IPS DF 6.9 (cell line): ENCODE data around the gene NFE2L2.
"Not testable (repeated sequence)": the region's sequence is repeated elsewhere in the genome, so short reads cannot be mapped to it uniquely, and the experiment has no call there.

Experiments used
- DNase-seq: peaks from one replicate; pipeline ENCODE4 v3.0.0-alpha.2; 2013; ENCODE audit warnings: low read depth, low spot score
- H3K27ac ChIP-seq: one replicate; pipeline ENCODE4 v1.5.1; 2013; ENCODE audit warnings: low read length, control low read depth
- H3K27me3 ChIP-seq: 2 replicates; pipeline ENCODE4 v1.6.1; 2013; ENCODE audit warnings: mild to moderate bottlenecking, low read length; ENCODE audit not compliant: control insufficient read depth, insufficient read depth
- H3K36me3 ChIP-seq: 2 replicates; pipeline ENCODE4 v1.6.1; 2013; ENCODE audit warnings: low read length; ENCODE audit not compliant: control insufficient read depth, insufficient read depth
- H3K4me1 ChIP-seq: 2 replicates; pipeline ENCODE4 v1.6.1; 2013; ENCODE audit warnings: low read length; ENCODE audit not compliant: control insufficient read depth, insufficient read depth
- H3K4me3 ChIP-seq: 2 replicates; pipeline ENCODE4 v1.5.1; 2013; ENCODE audit warnings: mild to moderate bottlenecking, low read length
- H3K9me3 ChIP-seq: 2 replicates; pipeline ENCODE4 v1.6.1; 2013; ENCODE audit warnings: low read length, inconsistent platforms; ENCODE audit not compliant: control insufficient read depth, insufficient read depth
- WGBS: extraction: QIAGEN DNeasy Blood & Tissue Kit; methylation state at CpG from one replicate; pipeline ENCODE4 v1.1.7; 2013; ENCODE audit warnings: mixed read lengths, missing lambda C conversion rate; ENCODE audit not compliant: insufficient read length, insufficient coverage; 5-methylcytosine and 5-hydroxymethylcytosine counted together

The NFE2L2 gene

DNA sequence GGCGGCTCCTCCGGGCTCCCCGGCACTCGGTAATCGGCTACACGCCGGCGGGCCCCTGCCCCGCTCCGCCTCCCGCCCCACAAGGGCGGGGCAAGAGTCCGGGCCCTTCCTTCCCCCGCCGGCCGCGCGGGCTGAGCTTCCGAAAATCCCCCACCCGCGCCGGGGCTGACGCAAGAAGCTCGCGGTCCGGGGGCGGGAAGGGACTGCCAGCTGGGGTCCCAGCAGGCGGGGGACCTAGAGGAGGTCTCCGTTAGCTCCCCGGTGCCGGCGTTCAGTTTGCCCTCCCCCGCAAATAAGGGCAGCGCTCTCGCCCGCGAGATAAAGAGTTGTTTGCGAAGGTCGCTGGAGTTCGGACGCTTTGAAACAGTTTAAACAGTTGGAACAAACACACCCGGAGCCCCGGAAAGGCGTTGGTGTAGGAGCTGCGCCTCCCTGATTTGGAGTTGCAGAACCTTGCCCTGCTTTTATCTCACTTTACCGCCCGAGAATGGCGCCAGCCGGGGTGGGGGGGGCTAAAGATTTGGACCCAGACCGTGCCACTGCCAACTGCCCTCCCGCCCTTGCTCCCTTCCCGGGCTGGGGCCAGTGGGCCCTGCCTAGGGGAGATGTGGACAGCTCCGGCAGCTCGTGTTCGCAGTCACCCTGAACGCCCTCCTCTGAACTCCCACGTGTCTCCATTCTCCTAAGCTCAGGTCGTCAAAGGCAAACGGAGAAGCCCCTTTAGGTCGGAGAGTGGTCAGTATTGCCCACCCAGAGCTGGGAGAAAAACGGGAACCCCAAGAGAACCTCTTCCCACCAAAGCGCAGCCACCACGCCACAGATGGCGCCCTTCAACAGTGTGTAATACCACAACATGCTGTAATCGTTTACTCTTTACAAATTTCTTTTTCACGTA lies at the start of gene NFE2L2:
Gene NFE2L2, minus strand, starts transcription at position 35 of the 895 bp plus-strand sequence. CDS start 151 bp downstream, outside the sequence.
- H3K4me3 ChIP-seq, result peak within 1 kb of the TSS; percentile 94
- no peaks in the 10 kb centered on the region; the same call in 1 of the 2 replicates for H3K4me1 ChIP-seq
- H3K36me3 ChIP-seq, result no peaks in the 10 kb centered on the region; the same call in 1 of the 2 replicates
- peak within 1 kb of the TSS; percentile 72 for H3K27ac ChIP-seq
- WGBS, result no CpG with 5 or more reads among the region's 66 CpGs
- no peak for DNase-seq
- no peaks in the 10 kb centered on the region for H3K9me3 ChIP-seq
- H3K27me3 ChIP-seq, result no peaks in the 10 kb centered on the region

DNA sequence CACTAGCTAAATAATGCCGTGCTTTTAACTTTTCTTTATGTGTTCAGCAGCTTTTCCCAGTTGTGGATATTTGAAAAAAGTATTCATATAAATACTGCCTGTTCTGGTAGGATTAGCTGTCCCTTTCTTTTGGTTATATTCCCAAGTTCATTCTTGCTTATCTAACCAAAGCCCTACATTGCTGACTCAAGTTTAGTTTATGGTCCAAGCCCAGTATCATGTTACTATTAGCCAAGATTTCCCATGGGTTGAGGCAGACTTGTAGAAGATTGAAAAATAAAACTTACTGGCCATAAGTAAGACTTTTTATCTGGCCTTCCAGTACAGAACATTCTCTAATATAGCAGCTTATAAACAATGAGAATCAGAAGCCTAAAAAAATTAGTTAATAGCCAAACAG lies 49.7 kb upstream of the NFE2L2 start:
- WGBS, result no CpG with 5 or more reads among the region's 1 CpG
- Histone ChIP-seq H3K9me3 (no peaks in the 10 kb centered on the region), H3K4me1 (peaks cover 3% of the 10 kb centered on the region), H3K4me3 (no peak overlapping the region), H3K27me3 (no peaks in the 10 kb centered on the region), H3K36me3 (no peaks in the 10 kb centered on the region), H3K27ac (no peak overlapping the region)
- no peak for DNase-seq

DNA sequence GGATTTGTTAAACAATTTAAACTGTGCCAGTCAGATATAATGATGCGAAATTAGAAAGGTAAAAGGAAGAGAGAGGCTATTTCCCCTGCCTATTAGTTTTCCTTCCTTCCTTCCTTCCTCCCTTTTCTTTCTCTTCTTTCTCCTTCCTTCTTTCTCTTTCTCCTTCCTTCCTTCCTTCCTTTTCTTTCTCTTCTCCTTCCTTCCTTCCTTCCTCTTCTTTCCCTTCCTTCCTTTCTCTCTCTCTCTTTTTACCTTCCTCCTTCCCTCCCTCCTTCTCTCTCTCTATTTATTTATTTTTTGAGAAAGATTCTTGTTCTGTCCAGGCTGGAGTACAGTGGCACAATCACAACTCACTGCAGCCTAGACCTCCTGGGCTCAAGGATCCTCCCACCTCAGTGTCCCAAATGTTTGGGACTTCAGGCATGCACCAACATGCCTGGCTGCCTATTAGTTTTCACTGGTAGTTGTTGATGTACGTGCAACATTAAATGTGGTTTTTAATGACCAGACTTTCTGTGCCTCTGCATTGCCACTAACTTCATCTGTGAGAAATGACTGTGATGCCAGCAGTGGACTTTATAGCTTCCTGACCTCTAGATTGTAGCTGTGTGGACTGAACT lies 48.7 kb upstream of the NFE2L2 start:
- no peak overlapping the region for H3K4me3 ChIP-seq
- DNase-seq, result no peak
- peaks cover 3% of the 10 kb centered on the region for H3K4me1 ChIP-seq
- H3K27ac ChIP-seq, result no peak overlapping the region
- no peaks in the 10 kb centered on the region for H3K9me3 ChIP-seq
- H3K36me3 ChIP-seq, result no peaks in the 10 kb centered on the region
- no peaks in the 10 kb centered on the region for H3K27me3 ChIP-seq
- no CpG with 5 or more reads among the region's 2 CpGs for WGBS

DNA sequence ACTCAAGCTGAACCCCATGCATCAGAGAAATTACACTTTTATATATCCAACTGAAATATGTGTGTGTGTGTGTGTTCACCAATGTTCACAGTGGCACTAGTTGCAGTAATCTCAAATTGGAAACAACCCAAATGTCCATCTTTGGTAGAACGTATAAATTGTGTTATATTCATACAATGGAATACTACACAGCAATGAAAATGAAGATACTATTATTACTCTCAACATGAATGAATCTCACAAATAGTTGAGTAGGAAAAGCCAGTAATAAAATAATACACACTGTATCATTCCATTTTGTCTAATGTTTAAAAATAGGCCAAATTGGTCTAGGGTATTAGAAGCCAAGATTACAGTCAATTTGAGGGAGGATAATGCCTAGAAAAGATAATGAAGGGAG lies 48.0 kb upstream of the NFE2L2 start:
- H3K27me3 ChIP-seq, result no peaks in the 10 kb centered on the region
- H3K9me3 ChIP-seq, result no peaks in the 10 kb centered on the region
- peaks cover 3% of the 10 kb centered on the region for H3K4me1 ChIP-seq
- H3K36me3 ChIP-seq, result no peaks in the 10 kb centered on the region
- H3K27ac ChIP-seq, result no peak overlapping the region
- no peak for DNase-seq
- WGBS, result no CpG with 5 or more reads among the region's 1 CpG
- H3K4me3 ChIP-seq, result no peak overlapping the region

DNA sequence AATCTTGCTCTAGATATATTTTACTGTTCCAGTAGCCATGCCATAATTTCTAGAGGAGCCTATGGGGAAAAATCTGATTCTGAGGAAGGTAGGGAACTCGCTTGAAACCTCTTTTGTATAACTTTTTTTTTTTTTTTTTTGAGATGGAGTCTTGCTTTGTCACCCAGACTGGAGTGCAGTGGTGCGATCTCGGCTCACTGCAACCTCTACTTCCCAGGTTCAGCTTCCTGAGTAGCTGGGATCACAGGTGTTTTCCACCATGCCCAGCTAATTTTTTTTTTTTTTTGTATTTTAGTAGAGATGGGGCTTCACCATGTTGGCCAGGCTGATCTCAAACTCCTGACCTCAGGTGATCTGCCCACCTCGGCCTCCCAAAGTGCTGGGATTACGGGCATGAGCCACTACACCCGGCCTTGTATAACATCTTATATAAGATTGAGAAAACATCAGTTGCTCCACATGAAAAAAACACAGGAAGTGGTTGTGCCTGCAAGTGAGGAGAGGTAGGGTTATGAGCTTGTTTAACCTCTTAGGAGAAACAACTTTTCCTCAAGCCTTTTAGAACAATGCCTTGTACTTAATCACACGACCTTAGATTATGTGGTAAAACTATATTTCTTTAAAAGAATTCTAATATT lies 45.3 kb upstream of the NFE2L2 start:
- not testable (repeated sequence) for H3K4me3 ChIP-seq, H3K27me3 ChIP-seq, H3K9me3 ChIP-seq, H3K36me3 ChIP-seq, H3K4me1 ChIP-seq, H3K27ac ChIP-seq, DNase-seq
- no CpG with 5 or more reads among the region's 7 CpGs for WGBS

DNA sequence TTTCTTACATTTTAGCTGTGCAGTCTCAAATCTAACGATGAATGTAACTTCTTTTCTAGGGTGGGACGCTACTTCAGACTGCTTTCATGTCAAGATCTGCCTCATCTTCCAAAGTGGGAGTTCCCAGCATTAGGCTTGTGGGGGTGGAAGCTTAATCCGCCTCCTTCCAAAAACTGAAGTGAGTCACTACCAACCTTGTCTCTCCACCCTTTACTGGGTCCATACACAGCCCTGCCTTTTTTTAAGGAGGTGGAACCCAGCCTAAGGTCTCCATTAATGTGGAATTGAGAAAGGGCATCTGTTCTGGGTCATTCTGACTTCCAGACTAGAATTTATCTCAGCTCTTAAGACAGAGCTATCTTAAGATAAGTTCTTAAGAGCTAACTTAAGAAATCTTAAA lies 42.0 kb upstream of the NFE2L2 start:
- no peaks in the 10 kb centered on the region for H3K36me3 ChIP-seq
- DNase-seq, result no peak
- no CpG with 5 or more reads among the region's 3 CpGs for WGBS

DNA sequence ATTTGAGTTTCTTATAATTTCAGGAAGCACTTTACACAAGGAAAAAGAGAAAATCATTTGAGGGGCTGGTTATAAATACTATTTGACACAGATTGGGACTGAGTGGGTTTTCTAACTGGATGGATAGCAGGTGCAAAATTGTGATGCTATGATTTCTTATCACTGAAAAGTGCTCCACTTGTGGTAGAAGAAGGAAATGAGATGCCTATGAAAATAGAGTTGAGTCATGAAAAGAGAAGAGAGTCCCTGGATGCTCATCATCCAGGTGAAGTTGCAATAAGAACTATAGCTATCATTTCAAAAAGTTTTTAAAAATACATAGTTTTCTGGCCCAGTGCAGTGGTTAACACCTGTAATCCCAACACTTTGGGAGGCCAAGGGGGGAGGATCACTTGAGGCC lies 39.4 kb upstream of the NFE2L2 start:
- Histone ChIP-seq H3K27ac (no peak overlapping the region), H3K36me3 (no peaks in the 10 kb centered on the region), H3K27me3 (no peaks in the 10 kb centered on the region), H3K9me3 (no peaks in the 10 kb centered on the region), H3K4me1 (no peaks in the 10 kb centered on the region), H3K4me3 (no peak overlapping the region)
- DNase-seq, result no peak

More for the DNA sequence above, 42.0 kb upstream of the NFE2L2 start:
- no peaks in the 10 kb centered on the region for H3K4me1 ChIP-seq
- H3K27me3 ChIP-seq, result no peaks in the 10 kb centered on the region
- no peak overlapping the region for H3K27ac ChIP-seq
- no peaks in the 10 kb centered on the region for H3K9me3 ChIP-seq
- H3K4me3 ChIP-seq, result no peak overlapping the region

DNA sequence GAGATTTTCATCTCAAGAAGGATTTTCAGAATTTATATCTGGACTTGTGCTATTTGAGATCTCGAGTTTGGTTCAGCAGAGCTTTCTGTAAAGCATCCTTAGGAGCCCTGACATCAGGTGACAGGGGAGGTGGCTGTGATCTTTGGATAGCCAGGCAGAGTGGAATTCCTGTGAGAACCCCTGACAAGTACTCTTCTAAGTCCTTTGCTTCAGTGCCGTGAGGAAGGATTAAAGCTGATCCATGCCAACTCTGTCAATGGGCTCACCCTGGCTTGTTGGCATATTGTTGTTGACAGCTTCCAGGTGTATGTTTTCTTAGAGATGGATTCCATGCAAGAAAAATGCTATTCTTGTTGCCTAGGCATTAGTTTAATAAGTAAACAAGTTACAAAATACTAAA lies 38.0 kb upstream of the NFE2L2 start:
- H3K36me3 ChIP-seq, result no peaks in the 10 kb centered on the region
- H3K27ac ChIP-seq, result no peak overlapping the region
- no CpG with 5 or more reads among the region's 2 CpGs for WGBS
- H3K9me3 ChIP-seq, result no peaks in the 10 kb centered on the region
- no peaks in the 10 kb centered on the region for H3K4me1 ChIP-seq
- DNase-seq, result no peak
- H3K4me3 ChIP-seq, result no peak overlapping the region
- H3K27me3 ChIP-seq, result no peaks in the 10 kb centered on the region

DNA sequence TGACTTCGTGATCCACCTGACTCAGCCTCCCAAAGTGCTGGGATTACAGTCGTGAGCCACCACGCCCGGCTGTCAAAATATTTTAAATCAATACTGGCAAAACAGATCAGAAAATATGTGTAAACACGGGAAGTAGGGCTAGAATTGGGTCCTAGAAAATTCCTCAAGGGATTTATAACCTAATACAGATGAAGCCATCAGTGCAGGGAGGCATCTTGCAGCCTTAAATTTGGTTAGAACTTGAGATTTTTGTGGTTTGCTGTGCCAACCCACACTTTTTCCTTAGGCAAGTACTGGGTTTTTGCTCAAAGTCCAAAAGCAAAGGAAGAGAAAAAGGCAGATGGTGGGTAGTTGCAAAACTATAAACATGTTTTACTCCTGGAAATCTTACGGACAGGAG lies 33.7 kb upstream of the NFE2L2 start:
- no peaks in the 10 kb centered on the region for H3K4me1 ChIP-seq
- WGBS, result no CpG with 5 or more reads among the region's 6 CpGs
- no peak overlapping the region for H3K27ac ChIP-seq
- no peak overlapping the region for H3K4me3 ChIP-seq
- no peaks in the 10 kb centered on the region for H3K9me3 ChIP-seq
- no peak for DNase-seq
- H3K27me3 ChIP-seq, result no peaks in the 10 kb centered on the region
- no peaks in the 10 kb centered on the region for H3K36me3 ChIP-seq

DNA sequence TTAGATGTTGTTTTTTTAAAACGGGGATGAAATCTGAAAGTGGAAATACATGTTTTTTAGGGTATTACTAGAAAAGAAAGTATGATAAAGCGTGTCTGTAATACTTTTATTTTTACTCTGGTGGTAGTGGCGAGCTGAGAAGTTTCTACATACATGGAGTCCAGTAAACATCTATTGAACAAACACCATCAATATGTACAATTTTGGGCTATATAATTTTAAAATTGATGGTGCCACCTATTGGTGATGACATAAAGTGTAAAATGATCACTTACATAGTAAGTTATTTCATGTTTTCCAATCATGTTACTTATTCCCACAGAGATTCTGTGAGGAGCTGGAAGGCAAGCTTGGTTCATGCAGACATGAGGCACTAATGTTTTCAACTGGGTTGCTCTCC lies 31.5 kb upstream of the NFE2L2 start:
- no peak for DNase-seq
- WGBS, result 100% methylated on average over 1 of the region's 3 CpGs
- Histone ChIP-seq H3K36me3 (no peaks in the 10 kb centered on the region), H3K27ac (no peak overlapping the region), H3K9me3 (no peaks in the 10 kb centered on the region), H3K4me1 (no peaks in the 10 kb centered on the region), H3K4me3 (no peak overlapping the region), H3K27me3 (no peaks in the 10 kb centered on the region)
